BE2C (cell line): Measurements from ENCODE around the gene A3GALT2.

Experiments used
- DNase-seq: peaks from one replicate; pipeline ENCODE4 v3.0.0-alpha.2; 2020
- H3K27me3 ChIP-seq: fragments of 250-450 bp; sonication (Bioruptor Pico); 2 replicates; pipeline ENCODE4 v1.5.1; 2020; ENCODE audit warnings: mild to moderate bottlenecking
- H3K36me3 ChIP-seq: fragments of 250-450 bp; sonication (Bioruptor Pico); 2 replicates; pipeline ENCODE4 v1.5.1; 2020; ENCODE audit warnings: mild to moderate bottlenecking
- H3K4me1 ChIP-seq: fragments of 250-450 bp; sonication (Bioruptor Pico); 2 replicates; pipeline ENCODE4 v1.5.1; 2020
- H3K4me3 ChIP-seq: 2 replicates; pipeline ENCODE4 v1.5.1; 2011; ENCODE audit warnings: low read depth, low read length
- H3K9me3 ChIP-seq: fragments of 250-450 bp; sonication (Bioruptor Pico); 2 replicates; pipeline ENCODE4 v1.5.1; 2020
- TF ChIP-seq, protein P1 (sequence below): IDR thresholded peaks from 2 replicates; pipeline ENCODE4 v1.5.1; 2012; ENCODE audit warnings: mild to moderate bottlenecking, low read depth, low read length

Gene A3GALT2

DNA sequence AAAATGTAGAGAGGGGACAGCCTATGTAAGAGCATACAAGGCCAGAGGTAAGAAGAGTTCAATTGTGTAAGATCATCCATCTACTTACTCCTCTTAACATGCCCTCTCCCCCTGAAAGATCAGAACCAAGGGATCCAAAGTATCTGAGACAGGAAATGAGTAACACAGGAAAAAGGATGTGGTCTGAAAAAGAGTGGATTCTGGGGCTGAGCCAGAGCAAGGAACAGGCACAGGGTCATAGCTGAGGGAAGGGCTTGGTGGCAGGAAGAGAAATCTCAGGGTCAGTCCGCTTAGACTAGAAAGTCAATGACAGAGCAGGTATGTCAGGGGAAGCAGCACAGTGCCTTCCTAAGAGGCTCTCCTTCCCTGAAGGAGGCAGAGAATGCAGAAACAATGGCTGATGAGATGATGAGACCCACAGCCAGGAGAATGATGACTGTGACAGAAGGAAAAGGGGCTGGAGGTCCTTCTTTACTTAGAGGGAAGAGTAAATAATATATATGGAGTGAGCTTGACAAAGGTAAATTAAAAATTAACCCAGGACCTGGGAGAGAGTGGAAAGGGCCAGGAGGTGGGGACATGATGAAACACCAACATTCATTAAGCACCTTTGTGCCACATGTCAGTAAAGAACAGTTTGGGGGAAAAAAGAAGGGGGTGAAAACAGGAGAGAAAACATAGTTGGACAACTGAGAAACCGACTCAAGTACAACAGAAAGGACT, 26.2 kb upstream of the A3GALT2 start:
- H3K4me3 ChIP-seq, result peak overlapping the region; percentile 73
- H3K27me3 ChIP-seq, result no peaks in the 10 kb centered on the region
- no peaks in the 10 kb centered on the region for H3K9me3 ChIP-seq
- H3K4me1 ChIP-seq, result peaks cover 5% of the 10 kb centered on the region; the same call in 1 of the 2 replicates
- DNase-seq, result no peak
- TF ChIP-seq, protein P1, sequence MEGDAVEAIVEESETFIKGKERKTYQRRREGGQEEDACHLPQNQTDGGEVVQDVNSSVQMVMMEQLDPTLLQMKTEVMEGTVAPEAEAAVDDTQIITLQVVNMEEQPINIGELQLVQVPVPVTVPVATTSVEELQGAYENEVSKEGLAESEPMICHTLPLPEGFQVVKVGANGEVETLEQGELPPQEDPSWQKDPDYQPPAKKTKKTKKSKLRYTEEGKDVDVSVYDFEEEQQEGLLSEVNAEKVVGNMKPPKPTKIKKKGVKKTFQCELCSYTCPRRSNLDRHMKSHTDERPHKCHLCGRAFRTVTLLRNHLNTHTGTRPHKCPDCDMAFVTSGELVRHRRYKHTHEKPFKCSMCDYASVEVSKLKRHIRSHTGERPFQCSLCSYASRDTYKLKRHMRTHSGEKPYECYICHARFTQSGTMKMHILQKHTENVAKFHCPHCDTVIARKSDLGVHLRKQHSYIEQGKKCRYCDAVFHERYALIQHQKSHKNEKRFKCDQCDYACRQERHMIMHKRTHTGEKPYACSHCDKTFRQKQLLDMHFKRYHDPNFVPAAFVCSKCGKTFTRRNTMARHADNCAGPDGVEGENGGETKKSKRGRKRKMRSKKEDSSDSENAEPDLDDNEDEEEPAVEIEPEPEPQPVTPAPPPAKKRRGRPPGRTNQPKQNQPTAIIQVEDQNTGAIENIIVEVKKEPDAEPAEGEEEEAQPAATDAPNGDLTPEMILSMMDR, result no peak
- H3K36me3 ChIP-seq, result no peaks in the 10 kb centered on the region

DNA sequence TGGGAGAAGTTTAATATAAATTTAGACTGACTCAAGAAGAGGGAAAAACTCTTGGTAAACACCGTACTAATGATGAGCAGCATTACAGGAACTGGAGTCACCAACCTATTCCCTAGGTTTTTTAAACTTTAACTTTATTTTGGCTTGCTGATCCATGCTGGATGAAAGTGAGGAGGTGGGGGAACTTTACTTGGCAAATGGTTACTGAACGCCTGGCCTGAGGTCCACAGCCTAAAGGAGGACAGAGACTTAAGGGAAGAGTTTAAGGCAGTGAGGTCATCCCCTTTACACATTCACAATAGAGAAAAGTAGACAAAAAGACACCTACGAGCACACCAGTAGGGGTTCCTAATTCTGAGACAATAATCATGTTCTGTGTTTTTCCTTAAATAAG, 25.6 kb upstream of the A3GALT2 start:
- TF ChIP-seq, protein P1, result no peak
- H3K4me1 ChIP-seq, result peaks cover 9% of the 10 kb centered on the region; the same call in 1 of the 2 replicates
- no peaks in the 10 kb centered on the region for H3K27me3 ChIP-seq
- no peaks in the 10 kb centered on the region for H3K36me3 ChIP-seq
- H3K9me3 ChIP-seq, result no peaks in the 10 kb centered on the region
- DNase-seq, result no peak
- H3K4me3 ChIP-seq, result no peak overlapping the region

DNA sequence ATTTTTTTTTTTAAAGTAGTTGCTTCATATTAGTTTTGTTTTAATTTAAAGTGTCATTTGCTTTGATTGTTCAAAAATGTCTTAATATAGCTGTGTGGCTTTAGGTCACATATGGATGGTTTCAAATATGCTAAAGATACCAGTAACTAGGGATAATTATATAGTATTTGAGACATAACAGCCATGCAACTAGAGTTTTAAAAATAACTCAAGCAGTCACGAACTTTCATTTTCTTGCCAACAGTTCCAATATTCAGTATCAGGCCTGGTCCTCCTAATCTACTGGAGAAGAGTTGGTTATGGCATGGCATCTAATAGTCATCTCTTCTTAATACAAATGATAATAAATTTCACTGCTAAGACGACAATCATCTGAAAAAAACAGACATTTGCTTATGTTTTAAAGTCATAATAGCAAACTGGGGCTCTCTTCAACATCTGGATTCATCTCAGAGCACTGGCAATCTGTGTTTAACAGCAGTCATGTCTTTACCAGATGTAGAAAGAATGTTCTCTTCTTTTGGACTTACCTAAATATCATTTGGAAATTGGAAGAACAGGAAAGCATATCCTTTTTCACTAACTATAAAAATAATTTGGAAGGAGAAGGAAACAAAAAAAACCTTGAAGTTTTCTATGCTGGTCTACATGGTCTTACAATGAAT, 24.1 kb upstream of the A3GALT2 start:
- no peak overlapping the region for H3K4me3 ChIP-seq
- no peaks in the 10 kb centered on the region for H3K36me3 ChIP-seq
- peaks cover 9% of the 10 kb centered on the region; the same call in 1 of the 2 replicates for H3K4me1 ChIP-seq

DNA sequence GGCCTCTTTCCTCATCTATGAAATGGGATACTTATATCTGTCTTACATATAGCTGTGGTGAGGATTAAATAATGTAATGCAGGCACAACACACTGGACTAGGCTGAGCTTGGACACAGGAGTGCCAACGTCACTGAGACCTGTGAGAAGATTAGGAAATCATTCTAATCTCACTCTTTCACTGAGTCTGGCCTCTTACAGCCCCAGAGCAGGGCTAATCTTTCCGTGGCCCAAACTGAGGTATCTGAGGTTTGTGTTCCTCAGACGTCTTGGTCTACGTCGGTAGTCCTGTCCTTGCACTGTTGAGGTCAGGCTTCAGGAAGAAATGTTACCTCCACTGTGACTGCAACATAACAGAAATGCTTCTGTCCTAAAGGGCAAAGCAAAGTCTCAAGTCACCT, 22.6 kb upstream of the A3GALT2 start:
- peaks cover 9% of the 10 kb centered on the region; the same call in 1 of the 2 replicates for H3K4me1 ChIP-seq
- H3K27me3 ChIP-seq, result no peaks in the 10 kb centered on the region
- no peak for DNase-seq
- TF ChIP-seq, protein P1, result no peak
- H3K4me3 ChIP-seq, result no peak overlapping the region
- H3K9me3 ChIP-seq, result no peaks in the 10 kb centered on the region
- no peaks in the 10 kb centered on the region for H3K36me3 ChIP-seq

More for the DNA sequence above, 24.1 kb upstream of the A3GALT2 start:
- H3K9me3 ChIP-seq, result no peaks in the 10 kb centered on the region
- TF ChIP-seq, protein P1, result no peak
- H3K27me3 ChIP-seq, result no peaks in the 10 kb centered on the region
- no peak for DNase-seq

DNA sequence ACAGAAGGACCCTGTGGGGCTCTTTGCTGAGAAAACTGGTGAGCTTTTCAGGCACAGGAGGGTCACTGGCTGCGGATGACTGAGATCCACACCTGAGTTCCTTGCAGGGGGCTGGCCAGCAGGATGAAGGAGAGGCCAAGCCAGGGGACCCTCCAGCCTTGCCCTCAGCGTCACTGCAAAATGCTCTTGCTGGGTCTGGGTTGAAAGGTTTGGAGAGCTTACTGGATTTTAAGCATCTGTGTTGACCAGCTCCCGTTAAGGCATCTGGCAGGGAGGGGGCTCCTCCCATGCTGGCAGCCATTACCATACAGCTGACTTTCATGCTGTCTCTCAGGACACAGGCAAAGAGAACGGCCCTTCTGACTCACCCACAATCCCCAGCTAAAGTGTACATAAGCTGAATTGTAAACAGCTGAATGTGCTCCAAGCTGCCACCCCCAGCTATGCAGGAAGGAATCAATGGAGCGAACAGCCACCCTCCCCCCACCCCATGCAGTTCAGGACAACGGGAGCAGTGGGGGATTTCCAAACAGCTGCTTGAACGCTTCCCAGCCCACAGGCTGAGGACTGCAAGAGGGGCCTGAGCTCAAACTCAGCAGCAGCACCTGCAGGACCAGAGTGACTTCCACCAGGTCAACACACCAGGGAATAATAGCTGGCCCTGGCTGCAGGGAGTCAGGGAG, 21.3 kb upstream of the A3GALT2 start:
- H3K9me3 ChIP-seq, result no peaks in the 10 kb centered on the region
- no peaks in the 10 kb centered on the region for H3K36me3 ChIP-seq
- DNase-seq, result peak; percentile 43
- TF ChIP-seq, protein P1, result no peak
- no peaks in the 10 kb centered on the region for H3K27me3 ChIP-seq
- no peak overlapping the region for H3K4me3 ChIP-seq
- H3K4me1 ChIP-seq, result peaks cover 9% of the 10 kb centered on the region; the same call in 1 of the 2 replicates
